SJSA1 (cell line): ENCODE results near the gene NEK10. TPM values are rescaled to one million over a fixed set of nuclear protein-coding genes. Genes with fewer than 3 reads are reported as not detected.
"Not testable (repeated sequence)": the region's sequence is repeated elsewhere in the genome, so short reads cannot be mapped to it uniquely, and the experiment has no call there.

Source experiments
- DNase-seq, 2 experiments: peaks; one replicate each; pipeline ENCODE4 v3.0.0-alpha.2; 2015 to 2020; ENCODE audit warnings: low spot score in 2 of 2, low read depth in 1 of 2
- H3K27ac ChIP-seq: fragments of 250-450 bp; sonication (Bioruptor Pico); 2 replicates; pipeline ENCODE4 v1.5.1; 2020; ENCODE audit warnings: mild to moderate bottlenecking, moderate library complexity
- H3K27me3 ChIP-seq: fragments of 250-450 bp; sonication (Bioruptor Pico); replicated peaks from 2 replicates; pipeline ENCODE4 v1.5.1; 2020; ENCODE audit warnings: mild to moderate bottlenecking, moderate library complexity
- H3K36me3 ChIP-seq: fragments of 250-450 bp; sonication (Bioruptor Pico); 2 replicates; pipeline ENCODE4 v1.5.1; 2020; ENCODE audit warnings: mild to moderate bottlenecking
- H3K4me1 ChIP-seq: fragments of 250-450 bp; sonication (Bioruptor Pico); replicated peaks from 2 replicates; pipeline ENCODE4 v1.6.1; 2021; ENCODE audit warnings: mild to moderate bottlenecking
- H3K4me3 ChIP-seq: fragments of 250-450 bp; sonication (Bioruptor Pico); 2 replicates; pipeline ENCODE4 v1.5.1; 2020; ENCODE audit warnings: mild to moderate bottlenecking
- H3K9me3 ChIP-seq: fragments of 250-450 bp; sonication (Bioruptor Pico); replicated peaks from 2 replicates; pipeline ENCODE4 v1.5.1; 2020; ENCODE audit warnings: mild to moderate bottlenecking
- total RNA-seq: library from RNA; depleted of rRNA; stranded (reverse); fragments of >200 nt; shearing (Covaris generic); gene quantifications from 2 replicates; pipeline ENCODE4 v1.2.3, GENCODE V29; 2014; rRNA removed

Gene NEK10
- total RNA-seq, result 1.8 and 1.9 TPM in 2 replicates

- Histone ChIP-seq H3K4me1 (peaks cover 14% of the 10 kb centered on the region), H3K27ac (no peak within 1 kb of the TSS), H3K27me3 (no peaks in the 10 kb centered on the region; the same call in 1 of the 2 replicates), H3K9me3 (no peaks in the 10 kb centered on the region), H3K36me3 (no peaks in the 10 kb centered on the region), H3K4me3 (peak within 1 kb of the TSS; percentile 52)
- peak; percentile 61 to 88 for DNase-seq
These were observed at the start of gene NEK10 for GRCh38 chr3:27368831-27369607. NEK10 (minus strand) TSS chr3:27369383; CDS start chr3:27352882, 16,501 bp downstream.

GRCh38 chr3:27415202-27415601 lies 46.0 kb upstream of the NEK10 start:
- DNase-seq, result no peak
- Histone ChIP-seq H3K27ac (no peak overlapping the region), H3K4me3 (no peak overlapping the region), H3K9me3 (no peaks in the 10 kb centered on the region), H3K36me3 (peaks cover 39% of the 10 kb centered on the region), H3K27me3 (no peaks in the 10 kb centered on the region), H3K4me1 (no peaks in the 10 kb centered on the region)

GRCh38 chr3:27392950-27393679 lies 23.9 kb upstream of the NEK10 start:
- no peak overlapping the region for H3K4me3 ChIP-seq

DNA sequence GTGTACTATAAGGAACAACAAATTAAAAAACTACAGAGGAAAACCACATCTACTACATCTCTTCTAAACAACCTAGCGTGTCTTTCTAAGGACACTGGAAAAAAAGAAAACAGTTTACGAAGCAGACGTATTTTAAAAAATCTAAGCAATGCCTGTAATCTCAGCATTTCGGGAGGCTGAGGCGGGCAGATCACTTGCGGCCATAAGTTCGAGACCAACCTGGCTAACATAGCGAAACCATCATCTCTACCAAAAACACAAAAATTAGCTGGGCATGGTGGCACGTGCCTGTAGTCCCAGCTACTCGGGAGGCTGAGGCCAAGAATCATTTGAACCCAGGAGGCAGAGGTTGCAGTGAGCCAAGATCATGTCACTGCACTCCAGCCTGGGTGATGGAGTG lies 23.2 kb upstream of the NEK10 start:
- H3K27me3 ChIP-seq, H3K9me3 ChIP-seq, H3K4me3 ChIP-seq, H3K27ac ChIP-seq, DNase-seq, H3K4me1 ChIP-seq: not testable (repeated sequence)
- H3K36me3 ChIP-seq, result peaks cover 20% of the 10 kb centered on the region; the same call in 1 of the 2 replicates

More at GRCh38 chr3:27392950-27393679, 23.9 kb upstream of the NEK10 start:
- H3K4me1 ChIP-seq, result no peaks in the 10 kb centered on the region
- no peaks in the 10 kb centered on the region for H3K9me3 ChIP-seq
- no peak overlapping the region for H3K27ac ChIP-seq
- no peak for DNase-seq
- no peaks in the 10 kb centered on the region for H3K27me3 ChIP-seq
- peaks cover 23% of the 10 kb centered on the region; the same call in 1 of the 2 replicates for H3K36me3 ChIP-seq

DNA sequence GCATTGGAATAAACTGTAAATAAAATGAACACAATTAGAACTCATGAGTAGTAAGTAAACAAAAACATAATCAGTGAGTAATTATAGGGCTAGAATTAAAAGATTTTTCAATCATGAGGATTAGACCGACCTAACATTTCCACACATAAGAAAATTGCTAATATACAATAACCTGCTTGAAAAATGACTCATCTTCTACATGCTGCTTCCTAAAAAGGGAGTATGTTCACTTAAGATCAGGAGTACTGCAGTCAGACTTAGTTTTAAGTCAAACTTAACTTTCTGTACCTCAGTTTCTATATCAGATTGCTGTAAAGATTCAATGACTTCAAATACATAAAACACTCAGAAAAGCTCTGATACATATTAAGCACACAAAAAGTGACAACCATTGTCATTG lies 22.6 kb upstream of the NEK10 start:
- Histone ChIP-seq H3K27me3 (no peaks in the 10 kb centered on the region), H3K9me3 (no peaks in the 10 kb centered on the region), H3K4me3 (no peak overlapping the region), H3K4me1 (no peaks in the 10 kb centered on the region), H3K36me3 (peaks cover 18% of the 10 kb centered on the region; the same call in 1 of the 2 replicates), H3K27ac (no peak overlapping the region)
- no peak for DNase-seq

- Histone ChIP-seq H3K4me3 (no peak overlapping the region), H3K27me3 (no peaks in the 10 kb centered on the region), H3K4me1 (no peaks in the 10 kb centered on the region), H3K36me3 (peaks cover 39% of the 10 kb centered on the region), H3K9me3 (no peaks in the 10 kb centered on the region), H3K27ac (no peak overlapping the region)
- no peak for DNase-seq
These were observed 18.4 kb upstream of the NEK10 start for GRCh38 chr3:27387625-27388024.

GRCh38 chr3:27385504-27385903 lies 16.3 kb upstream of the NEK10 start:
- Histone ChIP-seq H3K36me3 (peaks cover 26% of the 10 kb centered on the region), H3K4me1 (no peaks in the 10 kb centered on the region), H3K9me3 (no peaks in the 10 kb centered on the region), H3K27me3 (no peaks in the 10 kb centered on the region), H3K27ac (no peak overlapping the region), H3K4me3 (no peak overlapping the region)
- no peak for DNase-seq

- H3K4me3 ChIP-seq, result no peak overlapping the region
- no peaks in the 10 kb centered on the region for H3K9me3 ChIP-seq
- H3K4me1 ChIP-seq, result no peaks in the 10 kb centered on the region
- H3K27me3 ChIP-seq, result no peaks in the 10 kb centered on the region
- no peak overlapping the region for H3K27ac ChIP-seq
- peaks cover 28% of the 10 kb centered on the region for H3K36me3 ChIP-seq
- DNase-seq, result no peak
These were observed 15.0 kb upstream of the NEK10 start for GRCh38 chr3:27384191-27384590.

DNA sequence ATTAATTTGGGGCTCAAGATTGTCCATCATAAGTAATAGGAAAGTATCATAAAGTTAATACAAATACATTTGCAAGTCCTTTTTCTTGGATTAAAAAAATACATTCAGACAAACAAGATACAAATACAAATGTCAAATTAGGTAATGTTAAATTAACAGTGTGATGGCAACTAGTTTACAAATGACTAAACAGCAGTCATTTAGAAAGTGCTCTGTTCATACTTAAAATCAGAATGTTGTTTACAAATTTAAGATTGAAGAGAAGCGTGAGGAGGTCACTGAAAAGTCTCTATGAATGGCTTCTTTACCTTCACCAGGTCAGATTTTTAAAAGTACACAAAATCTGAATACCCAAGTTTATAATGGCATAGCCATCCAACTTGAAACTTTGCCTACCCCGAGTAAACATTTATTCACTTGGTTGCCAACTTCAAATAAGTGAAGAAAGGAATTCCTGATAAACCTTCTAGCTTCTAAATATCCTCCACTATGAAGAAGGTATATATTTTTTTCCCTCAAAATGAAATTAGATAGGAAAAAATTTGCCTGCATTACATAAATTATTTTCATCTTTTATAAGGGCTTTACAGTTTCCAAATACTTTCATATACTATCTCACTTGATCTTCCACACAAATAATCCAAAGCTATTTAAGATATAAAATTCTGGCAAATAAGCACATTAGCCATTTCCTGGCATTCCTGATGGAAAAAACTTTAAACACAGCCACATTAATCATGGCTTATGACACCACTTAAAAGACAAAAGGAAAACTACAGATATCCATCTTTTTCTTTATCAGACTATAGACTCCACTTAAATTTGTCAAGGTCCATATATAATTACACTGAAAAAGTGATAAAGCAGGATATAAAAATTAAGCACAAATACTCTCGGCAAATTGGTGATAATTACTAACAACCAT lies 11.5 kb upstream of the NEK10 start:
- Histone ChIP-seq H3K9me3 (no peaks in the 10 kb centered on the region), H3K27me3 (no peaks in the 10 kb centered on the region), H3K36me3 (peaks cover 30% of the 10 kb centered on the region), H3K4me1 (no peaks in the 10 kb centered on the region), H3K27ac (no peak overlapping the region), H3K4me3 (no peak overlapping the region)
- DNase-seq, result no peak

- Histone ChIP-seq H3K4me3 (no peak overlapping the region), H3K27me3 (no peaks in the 10 kb centered on the region; the same call in 1 of the 2 replicates), H3K4me1 (no peaks in the 10 kb centered on the region), H3K27ac (no peak overlapping the region), H3K36me3 (peaks cover 18% of the 10 kb centered on the region), H3K9me3 (no peaks in the 10 kb centered on the region)
- no peak for DNase-seq
These were observed 9.1 kb upstream of the NEK10 start for GRCh38 chr3:27378331-27378730.

GRCh38 chr3:27376109-27376772 lies 7.1 kb upstream of the NEK10 start:
- DNase-seq, result no peak
- Histone ChIP-seq H3K36me3 (peaks cover 9% of the 10 kb centered on the region), H3K27me3 (no peaks in the 10 kb centered on the region; the same call in 1 of the 2 replicates), H3K9me3 (no peaks in the 10 kb centered on the region), H3K27ac (no peak overlapping the region), H3K4me1 (no peaks in the 10 kb centered on the region), H3K4me3 (no peak overlapping the region)

DNA sequence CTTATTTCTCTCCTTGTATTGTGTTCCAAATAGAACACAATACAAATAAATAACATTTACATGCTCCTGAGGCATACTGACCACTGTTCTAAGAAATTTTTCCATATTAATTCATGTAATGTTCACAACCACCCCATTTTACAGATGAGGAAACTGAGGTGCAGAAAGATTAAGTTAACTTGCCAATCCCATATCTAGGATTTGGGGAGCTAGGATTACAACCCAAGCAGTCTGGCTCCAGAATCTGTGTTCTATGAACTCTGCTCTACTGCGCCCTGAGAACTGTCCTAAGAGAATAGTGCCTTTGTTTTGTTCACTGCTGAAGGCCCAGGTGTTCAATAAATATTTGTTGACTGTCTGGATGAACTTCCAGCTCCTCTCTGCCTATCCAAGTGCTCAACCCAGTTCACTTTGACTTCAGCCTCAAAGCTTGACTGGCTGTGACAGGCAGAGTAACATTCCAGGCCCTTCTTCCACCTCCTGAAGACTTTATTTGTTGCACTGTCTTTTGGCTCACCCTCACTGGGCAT lies 3.1 kb downstream of the NEK10 start:
- H3K27ac ChIP-seq, result no peak overlapping the region
- H3K9me3 ChIP-seq, result no peaks in the 10 kb centered on the region
- no peak overlapping the region for H3K4me3 ChIP-seq
- DNase-seq, result no peak
- H3K27me3 ChIP-seq, result no peaks in the 10 kb centered on the region
- H3K36me3 ChIP-seq, result no peaks in the 10 kb centered on the region
- peaks cover 14% of the 10 kb centered on the region for H3K4me1 ChIP-seq
